OCI-LY1 (cell line): ENCODE measurements around the gene AJAP1.

ENCODE experiments used
- H2AFZ ChIP-seq: fragments of 200-600 bp; sonication (generic), shearing (Covaris generic); 2 replicates; pipeline ENCODE4 v1.6.0; 2014; ENCODE audit warnings: antibody characterized with exemption, mild to moderate bottlenecking, low read length
- H3F3A ChIP-seq: fragments of 200-600 bp; sonication (generic), shearing (Covaris generic); 2 replicates; pipeline ENCODE4 v1.6.0; 2014; ENCODE audit warnings: mild to moderate bottlenecking, antibody characterized with exemption, low read length, moderate library complexity; ENCODE audit not compliant: insufficient read depth
- H3K27ac ChIP-seq: fragments of 200-600 bp; sonication (generic); 2 replicates; pipeline ENCODE4 v1.5.1; 2014; ENCODE audit warnings: low read length, mixed run types, mild to moderate bottlenecking, low read depth; ENCODE audit not compliant: poor library complexity, severe bottlenecking
- H3K27me3 ChIP-seq: fragments of 200-600 bp; sonication (generic); 2 replicates; pipeline ENCODE4 v1.6.0; 2014; ENCODE audit warnings: antibody characterized with exemption, mild to moderate bottlenecking, low read length, moderate library complexity; ENCODE audit not compliant: insufficient read depth
- H3K36me3 ChIP-seq: fragments of 200-600 bp; sonication (generic); 2 replicates; pipeline ENCODE4 v1.6.1; 2014; ENCODE audit warnings: mild to moderate bottlenecking, antibody characterized with exemption, low read length, moderate library complexity, mixed read lengths; ENCODE audit not compliant: insufficient read depth
- H3K4me1 ChIP-seq: fragments of 200-600 bp; sonication (generic); 2 replicates; pipeline ENCODE4 v1.5.1; 2014; ENCODE audit warnings: mild to moderate bottlenecking, low read length, moderate library complexity; ENCODE audit not compliant: insufficient read depth, severe bottlenecking
- H3K4me2 ChIP-seq: fragments of 200-600 bp; sonication (generic), shearing (Covaris generic); 2 replicates; pipeline ENCODE4 v1.6.1; 2014; ENCODE audit warnings: low read length
- H3K4me3 ChIP-seq: fragments of 200-600 bp; sonication (generic); 2 replicates; pipeline ENCODE4 v1.5.1; 2014; ENCODE audit warnings: low read length, low read depth, mild to moderate bottlenecking, mixed read lengths; ENCODE audit not compliant: poor library complexity, severe bottlenecking
- H3K79me2 ChIP-seq: fragments of 200-600 bp; shearing (Covaris generic); 2 replicates; pipeline ENCODE4 v1.6.1; 2016; ENCODE audit warnings: mixed run types, low read length, mixed read lengths; ENCODE audit not compliant: insufficient read depth
- H3K9ac ChIP-seq: fragments of 200-600 bp; sonication (generic), shearing (Covaris generic); 2 replicates; pipeline ENCODE4 v1.6.1; 2014; ENCODE audit warnings: mild to moderate bottlenecking, low read length, mixed read lengths
- H3K9me2 ChIP-seq: fragments of 200-600 bp; sonication (generic), shearing (Covaris generic); 2 replicates; pipeline ENCODE4 v1.6.1; 2014; ENCODE audit warnings: low read depth, mild to moderate bottlenecking, low read length, mixed read lengths
- H3K9me3 ChIP-seq: fragments of 200-600 bp; shearing (Covaris generic); 2 replicates; pipeline ENCODE4 v1.6.1; 2014; ENCODE audit warnings: low read length, mixed read lengths
- H4K20me1 ChIP-seq: fragments of 200-600 bp; sonication (generic), shearing (Covaris generic); 2 replicates; pipeline ENCODE4 v1.6.0; 2016; ENCODE audit warnings: mild to moderate bottlenecking, low read length; ENCODE audit not compliant: insufficient read depth
- EZH2 ChIP-seq: fragments of 200-600 bp; sonication (generic), shearing (Covaris generic); IDR thresholded peaks from 2 replicates; pipeline ENCODE4 v1.8.0; 2017; ENCODE audit warnings: borderline replicate concordance, mixed run types, mild to moderate bottlenecking, antibody characterized with exemption, low read length, moderate library complexity, mixed read lengths
- TF ChIP-seq, protein P1 (sequence below): fragments of 200-600 bp; sonication (generic), shearing (Covaris generic); IDR thresholded peaks from 2 replicates; pipeline ENCODE4 v1.5.1; 2017; ENCODE audit warnings: mild to moderate bottlenecking, antibody characterized with exemption, low read length, moderate library complexity, mixed read lengths

Gene AJAP1

DNA sequence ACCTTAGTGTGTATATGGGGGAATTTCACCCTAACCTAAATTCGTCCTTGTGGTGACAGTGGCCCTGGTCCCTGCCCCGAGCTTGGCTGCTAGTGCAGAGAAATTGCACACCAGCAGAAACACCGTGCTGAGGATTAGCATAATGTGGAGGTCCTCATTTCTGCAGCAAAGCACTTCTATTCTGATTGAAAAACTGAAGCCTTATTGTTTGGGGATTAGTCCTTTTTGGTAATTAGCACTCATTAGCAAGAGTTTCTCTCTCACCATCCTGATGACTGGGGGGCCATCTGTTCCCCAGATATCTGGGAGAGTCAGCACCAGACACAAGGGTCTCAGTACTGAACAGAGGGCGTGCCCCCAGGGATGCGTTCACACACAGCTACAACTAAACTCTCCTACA, 55.2 kb downstream of the AJAP1 start:
- Histone ChIP-seq H3K4me1 (no peaks in the 10 kb centered on the region), H4K20me1 (no peaks in the 10 kb centered on the region), H2AFZ (no peak overlapping the region), H3K79me2 (no peaks in the 10 kb centered on the region), H3K4me2 (no peak overlapping the region), H3K9me2 (no peaks in the 10 kb centered on the region), H3K27ac (no peak overlapping the region), H3K27me3 (no peaks in the 10 kb centered on the region; the same call in 1 of the 2 replicates), H3K9me3 (no peaks in the 10 kb centered on the region), H3K36me3 (no peaks in the 10 kb centered on the region), H3K4me3 (no peak overlapping the region), H3F3A (no peaks in the 10 kb centered on the region), H3K9ac (no peak overlapping the region)
- no peak for TF ChIP-seq EZH2
- TF ChIP-seq, protein P1, sequence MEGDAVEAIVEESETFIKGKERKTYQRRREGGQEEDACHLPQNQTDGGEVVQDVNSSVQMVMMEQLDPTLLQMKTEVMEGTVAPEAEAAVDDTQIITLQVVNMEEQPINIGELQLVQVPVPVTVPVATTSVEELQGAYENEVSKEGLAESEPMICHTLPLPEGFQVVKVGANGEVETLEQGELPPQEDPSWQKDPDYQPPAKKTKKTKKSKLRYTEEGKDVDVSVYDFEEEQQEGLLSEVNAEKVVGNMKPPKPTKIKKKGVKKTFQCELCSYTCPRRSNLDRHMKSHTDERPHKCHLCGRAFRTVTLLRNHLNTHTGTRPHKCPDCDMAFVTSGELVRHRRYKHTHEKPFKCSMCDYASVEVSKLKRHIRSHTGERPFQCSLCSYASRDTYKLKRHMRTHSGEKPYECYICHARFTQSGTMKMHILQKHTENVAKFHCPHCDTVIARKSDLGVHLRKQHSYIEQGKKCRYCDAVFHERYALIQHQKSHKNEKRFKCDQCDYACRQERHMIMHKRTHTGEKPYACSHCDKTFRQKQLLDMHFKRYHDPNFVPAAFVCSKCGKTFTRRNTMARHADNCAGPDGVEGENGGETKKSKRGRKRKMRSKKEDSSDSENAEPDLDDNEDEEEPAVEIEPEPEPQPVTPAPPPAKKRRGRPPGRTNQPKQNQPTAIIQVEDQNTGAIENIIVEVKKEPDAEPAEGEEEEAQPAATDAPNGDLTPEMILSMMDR = no peak

DNA sequence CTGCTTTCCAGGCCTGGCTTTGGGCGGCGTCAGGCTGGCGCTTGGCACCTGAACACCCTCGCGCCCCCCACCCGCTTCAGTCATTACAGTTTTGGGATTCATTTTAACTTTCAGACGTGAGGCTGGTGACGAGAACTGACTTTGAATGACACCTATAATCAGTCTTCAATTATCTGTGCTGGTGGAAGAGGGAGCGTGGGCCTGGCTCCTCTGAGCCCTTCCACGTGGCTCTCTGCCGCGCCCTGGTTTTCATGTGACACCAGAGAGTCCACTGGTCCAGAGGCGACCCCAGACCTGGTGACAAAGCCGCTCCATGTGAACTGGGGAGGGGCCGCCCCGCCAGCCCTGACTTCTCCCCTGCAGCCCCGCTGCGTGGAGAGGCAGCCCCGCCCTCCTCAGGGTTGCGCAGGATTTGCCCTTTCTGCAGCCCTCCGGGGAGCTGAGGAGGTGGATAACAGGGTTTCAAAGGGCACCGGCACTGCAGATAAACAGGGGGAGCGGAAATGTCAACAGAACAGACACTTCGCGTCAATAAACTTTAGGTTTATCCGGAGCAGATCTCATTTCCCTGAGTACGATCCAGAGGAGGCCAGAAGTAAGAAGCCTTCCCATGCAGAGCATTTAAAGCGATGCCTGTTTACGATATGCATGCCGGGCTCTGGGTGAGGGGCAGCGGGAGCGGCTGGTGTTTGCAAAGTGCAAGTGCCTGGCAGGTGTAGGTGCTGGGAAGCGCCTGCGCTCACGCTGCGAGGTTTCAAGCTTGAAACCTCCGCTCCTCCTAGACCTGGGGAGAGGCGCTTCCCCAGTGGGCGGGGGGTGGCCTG, 56.4 kb downstream of the AJAP1 start:
- Histone ChIP-seq H3K27ac (no peak overlapping the region), H3K4me1 (no peaks in the 10 kb centered on the region), H3K9me3 (no peaks in the 10 kb centered on the region), H3K79me2 (no peaks in the 10 kb centered on the region), H3K27me3 (no peaks in the 10 kb centered on the region; the same call in 1 of the 2 replicates), H3K4me3 (no peak overlapping the region), H3F3A (no peaks in the 10 kb centered on the region), H2AFZ (no peak overlapping the region), H3K4me2 (no peak overlapping the region), H3K9ac (no peak overlapping the region), H4K20me1 (no peaks in the 10 kb centered on the region), H3K36me3 (no peaks in the 10 kb centered on the region), H3K9me2 (no peaks in the 10 kb centered on the region)
- TF ChIP-seq EZH2 = no peak
- TF ChIP-seq, protein P1 = no peak

DNA sequence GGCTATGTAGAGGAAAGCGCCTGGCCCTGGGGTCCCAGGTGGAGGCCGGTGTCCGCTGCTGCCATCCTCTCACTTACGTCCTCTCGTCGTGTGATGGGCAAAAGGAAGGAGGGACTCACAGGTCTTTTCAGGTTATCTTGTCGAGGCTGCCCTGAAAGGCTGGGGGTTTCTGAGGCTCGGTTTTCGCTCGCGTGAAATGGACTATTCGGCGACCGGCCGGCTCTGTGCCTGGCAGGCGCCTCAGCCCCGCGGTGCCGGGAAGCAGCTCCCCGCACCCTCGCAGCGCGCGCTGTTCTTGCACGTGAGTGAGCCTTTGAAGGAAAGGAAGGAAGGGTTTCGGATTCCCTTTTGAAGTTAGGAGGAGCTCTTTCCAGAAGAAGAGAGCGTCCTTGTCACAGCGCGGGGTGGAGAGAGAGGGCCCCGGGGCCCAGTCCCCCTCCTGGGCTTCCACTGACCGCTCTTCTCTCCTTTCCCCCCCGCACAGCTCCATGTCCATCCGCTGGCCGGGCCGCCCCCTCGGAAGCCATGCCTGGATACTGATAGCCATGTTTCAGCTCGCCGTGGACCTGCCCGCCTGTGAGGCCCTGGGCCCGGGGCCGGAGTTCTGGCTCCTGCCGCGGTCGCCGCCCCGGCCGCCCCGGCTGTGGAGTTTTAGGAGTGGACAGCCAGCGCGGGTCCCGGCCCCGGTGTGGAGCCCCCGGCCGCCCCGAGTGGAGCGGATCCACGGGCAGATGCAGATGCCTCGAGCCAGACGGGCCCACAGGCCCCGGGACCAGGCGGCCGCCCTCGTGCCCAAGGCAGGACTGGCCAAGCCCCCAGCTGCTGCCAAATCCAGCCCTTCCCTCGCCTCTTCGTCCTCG, 57.2 kb downstream of the AJAP1 start:
- no peaks in the 10 kb centered on the region for H3F3A ChIP-seq
- no peaks in the 10 kb centered on the region for H3K79me2 ChIP-seq
- no peak for TF ChIP-seq EZH2
- no peak overlapping the region for H3K27ac ChIP-seq
- no peaks in the 10 kb centered on the region for H3K4me1 ChIP-seq
- H3K27me3 ChIP-seq = no peaks in the 10 kb centered on the region; the same call in 1 of the 2 replicates
- no peak overlapping the region for H3K9ac ChIP-seq
- H3K9me2 ChIP-seq = no peaks in the 10 kb centered on the region
- no peaks in the 10 kb centered on the region for H3K9me3 ChIP-seq
- no peak overlapping the region for H3K4me3 ChIP-seq
- no peaks in the 10 kb centered on the region for H4K20me1 ChIP-seq
- no peak overlapping the region for H2AFZ ChIP-seq
- no peak overlapping the region for H3K4me2 ChIP-seq
- no peaks in the 10 kb centered on the region for H3K36me3 ChIP-seq
